Mesenteric fat pad (tissue), 1 donor: ENCODE results near the gene TM9SF3. TPM values are rescaled to one million over a fixed set of nuclear protein-coding genes. Genes with fewer than 3 reads are reported as not detected.
A peak's percentile ranks its signal among the peaks of the same experiment; 100 is the strongest.
"Not testable (repeated sequence)": the region's sequence is repeated elsewhere in the genome, so short reads cannot be mapped to it uniquely, and the experiment has no call there.

ENCODE experiments used
- DNase-seq: peaks from one replicate; pipeline ENCODE4 v3.0.0-alpha.2; 2020; ENCODE audit warnings: low spot score
- total RNA-seq: library from RNA; stranded (reverse); fragmentation: NEBNext Ultra II Directional; extraction: Animal tissue kit (Norgen Biotek cat#: 25700); gene quantifications from one replicate; pipeline ENCODE4 v1.2.1, GENCODE V29; 2021
- donor health status: DM: yes; HTN: yes; CAD: no.

TM9SF3 gene
- total RNA-seq, 1 donor from 2014 or later, result 139 TPM

GRCh38 chr10:96570511-96570910 is 16.3 kb downstream of the TM9SF3 start:
- no peak for DNase-seq

- no peak for DNase-seq
Measured at GRCh38 chr10:96568402-96568801, 18.4 kb downstream of the TM9SF3 start.

DNA sequence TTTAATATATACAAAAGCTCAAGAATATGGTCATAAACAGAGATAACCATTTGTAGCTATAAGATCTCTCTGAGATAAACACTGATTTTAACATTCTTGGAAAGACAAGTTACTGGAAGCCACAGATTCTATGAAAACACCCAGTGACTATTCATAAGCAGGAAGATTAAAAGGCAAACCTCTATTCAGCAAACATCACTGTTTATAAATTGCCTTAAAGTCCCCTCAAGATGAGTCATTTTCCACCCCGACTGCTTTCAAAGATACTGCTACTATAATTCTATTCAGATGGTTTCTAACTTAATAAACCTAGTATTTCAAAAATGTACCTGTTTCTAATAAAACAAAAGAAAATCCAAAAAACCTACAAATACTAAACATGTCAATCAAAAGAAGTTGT is 21.0 kb downstream of the TM9SF3 start:
- no peak for DNase-seq

DNA sequence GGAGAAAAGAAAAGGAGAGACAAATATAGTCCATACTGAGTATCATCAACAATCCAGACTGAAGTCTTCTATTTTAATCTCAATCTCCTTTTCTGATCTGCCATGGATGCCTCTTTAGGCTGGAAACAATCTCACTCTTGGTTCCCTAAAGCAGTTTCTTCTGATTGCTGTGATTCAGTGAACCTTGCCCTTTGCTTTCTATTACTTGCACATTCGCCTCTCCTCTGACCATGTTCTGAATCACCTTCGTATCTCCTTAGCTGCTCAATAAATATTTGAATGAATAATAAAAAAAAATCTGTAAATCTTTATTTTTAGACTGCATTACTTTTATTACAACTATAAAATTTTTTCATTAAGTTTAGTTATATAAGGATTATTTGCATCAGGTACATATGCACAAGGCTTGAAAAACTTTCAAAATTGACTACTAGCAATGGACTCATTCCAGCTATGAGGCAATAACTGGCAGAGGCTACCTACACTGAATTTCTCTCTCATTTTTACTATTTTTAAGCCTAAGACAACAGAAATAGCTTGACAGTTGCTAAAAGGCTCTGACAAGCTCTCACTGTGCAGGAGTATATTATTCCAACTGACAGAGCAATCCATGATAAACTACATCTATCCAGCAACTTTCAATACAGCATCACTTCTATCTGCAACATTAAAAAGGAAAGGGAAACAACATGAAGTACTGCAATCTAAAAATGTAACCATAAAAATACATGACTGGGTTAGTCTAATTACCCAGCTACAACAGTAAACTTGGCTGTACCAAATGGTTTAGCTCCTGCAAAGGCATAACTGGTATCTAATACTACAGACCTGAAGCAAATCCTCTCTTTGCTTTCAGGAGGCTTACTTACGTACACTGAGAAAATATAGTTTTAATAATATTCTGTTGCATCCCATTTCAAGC is 25.6 kb downstream of the TM9SF3 start:
- DNase-seq, result no peak

DNA sequence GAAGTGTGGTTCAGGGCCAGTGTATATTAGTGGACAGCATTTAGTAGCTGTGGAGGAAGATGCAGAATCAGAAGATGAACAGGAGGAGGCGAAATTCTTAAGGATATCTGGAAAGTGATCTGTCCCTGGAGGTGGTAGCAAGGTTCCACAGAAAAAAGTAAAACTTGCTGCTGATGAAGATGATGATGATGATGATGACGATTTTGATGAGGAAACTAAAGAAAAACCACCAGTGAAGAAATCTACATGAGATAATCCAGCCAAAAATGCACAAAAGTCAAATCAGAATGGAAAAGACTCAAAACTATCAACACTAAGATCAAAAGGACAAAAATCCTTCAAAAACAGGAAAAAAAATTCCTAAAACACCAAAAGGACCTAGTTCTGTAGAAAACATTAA is 26.3 kb downstream of the TM9SF3 start:
- no peak for DNase-seq

- no peak for DNase-seq
Measured at GRCh38 chr10:96556003-96556402, 30.8 kb downstream of the TM9SF3 start.

DNA sequence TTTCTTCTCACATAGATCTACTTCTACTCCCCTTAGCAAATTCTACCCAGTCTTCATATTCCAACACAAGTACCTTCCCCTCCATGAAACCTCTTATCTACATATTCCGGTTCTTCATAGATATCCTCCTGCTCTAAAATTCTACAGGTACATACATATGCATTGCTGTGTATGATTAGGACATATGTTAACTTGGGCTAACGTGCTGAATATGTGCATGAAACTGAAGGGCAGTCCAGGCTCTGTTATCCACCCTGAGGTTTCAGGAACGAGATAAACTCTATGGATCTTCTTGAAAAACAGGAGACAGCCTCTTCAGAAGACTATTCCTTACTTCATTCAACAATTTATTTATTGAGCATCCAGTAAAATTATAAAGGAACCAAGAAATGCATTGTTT is 31.5 kb downstream of the TM9SF3 start:
- no peak for DNase-seq

GRCh38 chr10:96548589-96548988 is 38.2 kb downstream of the TM9SF3 start:
- DNase-seq, result no peak

DNA sequence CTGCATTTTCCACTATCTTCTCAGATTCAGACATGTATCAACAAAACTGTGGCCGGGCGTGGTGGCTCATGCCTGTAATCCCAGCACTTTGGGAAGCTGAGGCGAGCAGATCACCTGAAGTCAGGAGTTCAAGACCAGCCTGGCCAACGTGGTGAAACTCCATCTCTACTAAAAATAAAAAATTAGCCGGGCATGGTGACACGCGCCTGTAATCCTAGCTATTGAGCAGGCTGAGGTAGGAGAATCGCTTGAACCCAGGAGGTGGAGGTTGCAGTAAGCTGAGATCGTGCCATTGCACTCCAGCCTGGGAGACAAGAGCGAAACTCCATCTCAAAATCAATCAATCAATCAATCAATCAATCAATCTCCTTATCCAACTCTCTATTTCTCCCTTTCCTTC is 41.3 kb downstream of the TM9SF3 start:
- not testable (repeated sequence) for DNase-seq

DNA sequence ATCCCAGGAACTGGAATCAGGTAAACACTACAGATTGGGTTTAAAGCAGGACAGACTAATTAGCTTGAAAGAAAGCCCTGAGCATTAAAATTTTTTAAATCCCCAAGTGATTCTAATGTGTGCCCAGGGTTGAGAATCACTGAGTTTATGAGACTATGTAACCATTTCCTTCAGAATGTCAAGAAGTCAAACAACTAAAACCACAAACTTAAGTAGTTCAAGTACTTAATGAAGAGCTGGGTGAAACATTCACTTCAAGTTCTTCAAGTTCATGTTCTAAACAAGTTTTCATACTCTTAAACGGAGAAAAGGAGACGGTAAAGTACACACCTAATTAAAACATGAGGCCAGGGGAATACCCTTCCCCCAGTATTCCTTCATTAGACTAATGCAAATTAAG is 44.9 kb downstream of the TM9SF3 start:
- no peak for DNase-seq

DNA sequence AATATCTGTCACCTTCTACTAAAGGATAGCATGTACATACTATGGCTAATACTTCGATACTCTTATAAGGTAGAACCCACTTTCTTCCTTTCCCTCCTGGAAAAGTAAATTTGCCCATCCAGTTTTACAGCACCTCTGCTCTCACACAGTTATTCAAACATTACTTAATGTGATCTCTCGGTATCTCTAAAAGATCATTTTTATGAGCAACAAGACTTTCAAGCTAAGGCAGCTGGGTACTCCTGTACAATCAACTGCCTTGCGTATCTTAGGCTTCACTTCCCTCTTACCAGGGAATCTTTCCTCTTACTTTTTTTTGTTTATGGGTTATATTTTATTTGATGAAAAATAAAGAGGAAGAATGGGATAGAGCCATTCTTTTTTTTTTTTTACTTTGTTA is 46.6 kb downstream of the TM9SF3 start:
- DNase-seq, result no peak

GRCh38 chr10:96538683-96539082 is 48.1 kb downstream of the TM9SF3 start:
- DNase-seq, result no peak

DNA sequence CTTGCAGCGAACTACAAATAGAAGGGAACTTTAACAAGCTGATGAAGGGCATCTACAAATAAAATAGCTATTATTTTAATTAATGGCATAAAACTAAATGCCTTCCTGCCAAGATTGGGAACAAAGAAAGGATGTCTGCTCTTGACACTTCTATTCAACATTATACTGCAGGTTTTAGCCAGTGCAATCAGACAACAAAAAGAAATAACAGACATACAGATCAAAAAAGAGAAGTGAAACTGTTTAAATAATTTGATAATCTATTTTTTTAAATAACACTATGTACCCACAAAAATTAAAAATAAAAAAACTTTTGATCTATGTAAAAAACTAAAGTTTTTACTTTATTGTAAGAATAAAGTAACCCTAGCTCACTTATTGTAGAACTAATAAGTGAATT is 50.7 kb downstream of the TM9SF3 start:
- no peak for DNase-seq

DNA sequence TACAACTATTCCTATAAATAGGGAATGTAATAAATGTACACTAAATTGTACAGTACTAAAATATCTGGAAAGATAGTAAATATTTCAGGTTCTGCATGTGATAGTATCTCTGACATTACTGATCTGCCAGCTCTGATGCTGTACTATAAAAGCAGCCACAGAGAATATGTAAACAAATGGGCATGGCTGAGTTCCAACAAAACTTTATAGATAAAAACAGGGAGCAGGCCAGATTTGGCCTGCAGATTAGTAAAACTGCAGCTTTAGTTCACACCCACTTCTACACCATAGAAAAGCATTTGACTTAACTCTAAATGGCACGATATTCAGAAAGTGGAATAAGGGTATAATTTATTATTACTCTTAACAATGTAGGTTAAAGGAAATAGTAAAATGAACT is 54.3 kb downstream of the TM9SF3 start:
- no peak for DNase-seq

- DNase-seq, result no peak
Measured at GRCh38 chr10:96529634-96530279, 57.1 kb downstream of the TM9SF3 start.

GRCh38 chr10:96524741-96525140 is 62.1 kb downstream of the TM9SF3 start:
- DNase-seq, result no peak

GRCh38 chr10:96517284-96517683 is 69.5 kb downstream of the TM9SF3 start:
- DNase-seq, result no peak

DNA sequence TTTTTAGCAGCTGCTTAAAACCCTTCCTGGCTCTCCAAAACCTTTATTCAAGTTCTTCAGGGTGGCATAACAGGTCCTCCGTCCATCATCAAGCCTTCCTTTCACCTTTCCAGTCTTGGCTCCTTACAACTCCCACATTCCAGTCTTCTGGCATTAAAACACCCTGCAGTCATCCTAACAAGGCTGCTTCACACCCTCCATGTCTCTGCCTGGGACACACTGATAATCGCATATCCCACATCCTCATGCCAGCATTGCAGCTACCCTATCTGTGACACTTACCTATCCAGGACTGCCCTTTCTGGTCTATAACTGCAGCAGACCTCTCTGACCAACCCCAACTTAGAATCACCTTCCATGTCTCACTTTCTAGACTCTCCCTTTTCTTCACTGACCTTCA is 70.5 kb downstream of the TM9SF3 start:
- no peak for DNase-seq

GRCh38 chr10:96513698-96514561 is 72.9 kb downstream of the TM9SF3 start, which contains the start of gene TLL2:
Gene TLL2, minus strand, starts transcription at chr10:96513926. Its CDS starts 241 bp downstream, at chr10:96513685.
- DNase-seq, result peak; percentile 95

- no peak for DNase-seq
Measured at GRCh38 chr10:96513305-96513697, 73.5 kb downstream of the TM9SF3 start.

GRCh38 chr10:96512524-96513304 is 74.1 kb downstream of the TM9SF3 start:
- no peak for DNase-seq
